22Rv1 (cell line): Measurements from ENCODE around the gene MAST3.

ENCODE experiments used
- H3K27ac ChIP-seq: fragments of 450-650 bp; 2 replicates; pipeline ENCODE4 v1.5.1; 2017
- ZFX ChIP-seq: fragments of 450-650 bp; IDR thresholded peaks from 2 replicates; pipeline ENCODE4 v1.6.1; 2017; ENCODE audit warnings: antibody characterized with exemption, borderline replicate concordance
- TF ChIP-seq, protein P1 (sequence below): fragments of 450-650 bp; IDR thresholded peaks from 2 replicates; pipeline ENCODE4 v1.5.1; 2017; ENCODE audit warnings: mild to moderate bottlenecking

The MAST3 gene

DNA sequence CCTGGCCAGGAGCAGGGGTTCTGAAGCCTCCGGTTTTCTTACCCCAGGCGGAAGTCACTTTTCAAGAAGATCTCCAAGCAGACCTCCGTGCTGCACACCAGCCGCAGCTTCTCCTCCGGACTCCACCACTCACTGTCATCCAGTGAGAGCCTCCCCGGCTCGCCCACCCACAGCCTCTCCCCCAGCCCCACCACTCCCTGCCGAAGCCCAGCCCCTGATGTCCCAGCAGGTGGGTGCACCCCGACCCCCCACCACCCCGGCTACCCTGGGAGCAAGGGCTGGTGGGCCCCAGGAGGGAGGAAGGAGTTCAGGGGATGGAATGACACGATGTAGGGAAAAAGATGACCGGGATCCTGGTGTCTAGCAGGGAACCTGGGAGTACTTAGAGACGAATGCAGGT, 49.8 kb downstream of the MAST3 start:
- TF ChIP-seq ZFX = no peak
- TF ChIP-seq, protein P1, sequence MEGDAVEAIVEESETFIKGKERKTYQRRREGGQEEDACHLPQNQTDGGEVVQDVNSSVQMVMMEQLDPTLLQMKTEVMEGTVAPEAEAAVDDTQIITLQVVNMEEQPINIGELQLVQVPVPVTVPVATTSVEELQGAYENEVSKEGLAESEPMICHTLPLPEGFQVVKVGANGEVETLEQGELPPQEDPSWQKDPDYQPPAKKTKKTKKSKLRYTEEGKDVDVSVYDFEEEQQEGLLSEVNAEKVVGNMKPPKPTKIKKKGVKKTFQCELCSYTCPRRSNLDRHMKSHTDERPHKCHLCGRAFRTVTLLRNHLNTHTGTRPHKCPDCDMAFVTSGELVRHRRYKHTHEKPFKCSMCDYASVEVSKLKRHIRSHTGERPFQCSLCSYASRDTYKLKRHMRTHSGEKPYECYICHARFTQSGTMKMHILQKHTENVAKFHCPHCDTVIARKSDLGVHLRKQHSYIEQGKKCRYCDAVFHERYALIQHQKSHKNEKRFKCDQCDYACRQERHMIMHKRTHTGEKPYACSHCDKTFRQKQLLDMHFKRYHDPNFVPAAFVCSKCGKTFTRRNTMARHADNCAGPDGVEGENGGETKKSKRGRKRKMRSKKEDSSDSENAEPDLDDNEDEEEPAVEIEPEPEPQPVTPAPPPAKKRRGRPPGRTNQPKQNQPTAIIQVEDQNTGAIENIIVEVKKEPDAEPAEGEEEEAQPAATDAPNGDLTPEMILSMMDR = no peak

DNA sequence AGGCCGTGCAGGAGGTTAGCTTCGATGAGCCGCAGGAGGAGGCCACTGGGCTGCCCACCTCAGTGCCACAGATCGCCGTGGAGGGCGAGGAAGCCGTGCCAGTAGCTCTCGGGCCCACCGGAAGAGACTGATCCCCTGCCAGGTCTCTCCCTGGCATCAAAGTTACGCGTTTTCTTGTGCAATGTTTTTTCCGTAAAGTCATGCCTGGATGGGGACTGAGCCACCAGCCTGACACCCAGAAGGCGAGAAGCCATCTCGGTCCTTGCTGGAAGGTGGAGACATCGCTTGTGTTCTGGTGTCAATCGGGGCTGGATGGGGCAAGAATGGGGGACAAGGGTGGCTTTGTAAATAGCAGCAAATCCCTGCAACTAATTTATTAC, 52.0 kb downstream of the MAST3 start:
- H3K27ac ChIP-seq = no peak overlapping the region
- TF ChIP-seq, protein P1 = no peak
- no peak for TF ChIP-seq ZFX

More for the DNA sequence above, 49.8 kb downstream of the MAST3 start:
- H3K27ac ChIP-seq = no peak overlapping the region

DNA sequence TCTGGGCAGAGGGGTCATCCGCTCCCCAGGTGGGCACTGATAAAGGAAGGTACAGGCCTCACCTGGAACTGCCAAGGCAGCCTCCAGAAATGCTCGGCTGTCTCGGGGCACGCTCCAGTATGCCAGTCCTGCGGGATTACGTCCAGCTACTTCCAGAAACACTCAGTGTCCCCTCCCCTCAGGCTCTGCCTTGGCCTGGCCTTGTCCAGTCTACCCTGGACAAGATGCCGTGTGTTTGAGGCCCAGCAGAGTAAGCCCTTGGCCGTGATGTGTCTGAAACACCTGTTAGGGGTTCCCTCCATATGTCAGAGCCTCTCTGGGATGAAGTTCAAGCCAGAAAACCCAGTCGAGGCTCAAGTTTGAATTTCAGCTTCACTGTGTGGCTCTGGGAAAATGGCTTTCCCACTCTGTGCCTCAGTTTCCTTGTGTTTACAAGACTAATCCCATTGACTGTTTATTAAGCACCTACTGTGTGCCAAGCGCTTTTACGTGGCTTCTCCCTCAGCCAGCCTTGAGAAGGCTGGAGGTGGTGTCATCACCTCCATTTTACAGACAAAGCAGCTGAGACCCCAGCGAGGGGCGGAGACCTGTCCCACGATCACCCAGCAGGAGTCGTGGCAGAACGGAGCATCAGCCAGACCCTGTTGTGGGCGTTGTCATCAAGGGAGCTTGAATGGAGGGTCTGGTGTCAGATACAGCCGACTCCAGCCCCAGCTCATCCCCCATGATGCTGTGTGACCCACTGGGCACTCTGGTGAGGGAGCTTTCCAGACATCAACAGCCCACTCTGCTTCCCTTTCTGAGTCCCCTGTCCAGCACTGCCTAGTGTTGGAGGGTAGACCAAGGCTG, 53.4 kb downstream of the MAST3 start:
- peak overlapping the region; percentile 92 for H3K27ac ChIP-seq

DNA sequence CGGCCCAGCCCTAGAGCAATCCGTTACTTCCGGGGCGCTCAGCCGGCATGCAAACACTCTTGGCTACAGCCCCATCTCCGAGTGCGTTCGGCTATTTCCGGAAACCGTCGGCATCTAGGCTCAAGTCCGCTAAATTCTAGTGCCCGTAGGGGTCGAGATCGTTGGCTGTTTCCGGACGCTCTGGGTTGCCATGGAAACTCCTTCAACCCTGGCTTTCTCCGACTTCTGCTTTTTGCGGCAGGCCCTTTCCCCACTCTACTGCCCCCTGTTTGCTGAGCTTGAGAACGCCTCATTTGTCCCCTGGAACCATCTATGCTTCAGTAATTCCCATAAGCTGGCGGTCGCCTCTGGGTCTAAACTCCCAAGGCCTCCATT, 54.9 kb downstream of the MAST3 start:
- no peak for TF ChIP-seq ZFX
- TF ChIP-seq, protein P1 = peak; percentile 74
- peak overlapping the region; percentile 92 for H3K27ac ChIP-seq

More for the DNA sequence above, 53.4 kb downstream of the MAST3 start:
- TF ChIP-seq ZFX = no peak

DNA sequence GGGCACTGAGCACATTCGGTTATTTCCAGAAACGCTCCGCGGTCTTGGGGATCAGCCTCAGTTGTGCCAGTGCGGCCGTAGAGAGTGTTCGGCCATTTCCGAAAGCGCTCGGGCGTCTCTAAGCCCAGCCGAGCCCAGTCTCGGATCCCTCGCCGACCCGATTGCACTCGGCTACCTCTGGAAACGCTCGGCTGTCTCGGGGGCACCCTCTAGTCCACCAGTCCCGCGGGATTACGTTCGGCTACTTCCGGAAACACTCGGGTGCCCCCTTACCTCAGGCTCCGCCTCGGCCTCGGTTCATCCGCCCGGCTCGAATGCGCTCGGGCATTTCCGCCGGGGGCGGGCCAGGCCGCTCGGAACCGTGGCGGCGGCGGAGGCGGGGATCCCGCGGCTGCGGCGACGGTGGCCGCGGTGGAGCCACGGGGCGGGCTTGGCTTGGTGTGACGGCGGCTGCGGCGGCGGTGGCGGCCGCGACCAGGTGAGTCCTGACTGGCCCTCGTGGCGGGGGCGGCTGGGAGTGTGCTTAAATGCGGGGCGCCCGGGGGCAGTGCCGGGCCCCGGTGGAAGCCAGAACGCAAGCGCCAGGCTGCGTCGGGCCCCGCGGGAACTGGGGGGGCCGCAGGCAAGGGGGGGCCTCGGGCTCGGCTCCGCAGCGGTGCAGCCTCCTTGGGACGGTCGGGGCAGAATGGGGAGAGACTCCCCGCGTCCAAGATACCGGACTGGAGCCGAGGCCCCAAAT, 55.4 kb downstream of the MAST3 start, which contains the start of gene PIK3R2:
TSS of gene PIK3R2 (plus strand) at position 347 of the 739 bp plus-strand sequence. CDS start 2,717 bp downstream, outside the sequence.
- TF ChIP-seq, protein P1 = peak; percentile 40
- no peak for TF ChIP-seq ZFX
- peak within 1 kb of the TSS; percentile 92 for H3K27ac ChIP-seq

DNA sequence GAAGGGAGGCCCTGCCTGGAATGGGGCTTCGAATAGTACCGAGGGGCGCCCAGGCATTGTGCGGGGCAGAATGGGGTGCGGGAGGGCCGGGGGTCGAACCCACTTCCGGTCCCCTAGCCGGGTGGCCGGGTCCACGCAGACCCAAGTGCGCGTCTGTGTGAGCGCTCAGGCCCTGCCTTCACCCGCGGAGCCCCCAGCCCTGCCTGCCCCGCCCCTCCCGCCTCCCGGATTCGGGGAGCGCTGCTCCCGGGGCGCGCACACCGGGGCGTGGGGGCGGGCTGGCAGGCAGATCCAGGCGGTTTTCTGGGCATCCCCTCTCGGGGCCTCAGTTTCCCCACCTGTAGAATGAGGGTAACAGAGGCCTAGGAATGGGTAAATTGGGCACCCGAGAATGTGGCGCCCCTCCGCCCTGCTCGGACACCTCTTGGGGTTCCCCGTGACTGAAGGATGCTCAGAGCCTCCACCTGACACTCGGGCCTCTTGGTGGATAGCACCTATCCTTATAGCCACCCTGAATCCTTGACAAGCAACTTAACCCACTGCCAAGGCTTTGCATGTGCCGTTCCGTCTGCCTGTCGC, 56.1 kb downstream of the MAST3 start:
- H3K27ac ChIP-seq = peak overlapping the region; percentile 92

More for the DNA sequence above, 56.1 kb downstream of the MAST3 start:
- no peak for TF ChIP-seq ZFX
- TF ChIP-seq, protein P1 = no peak
